ENCODE results near the gene NECAB2.

Gene NECAB2

GRCh38 chr16:84033251-84034195, 65.5 kb downstream of the NECAB2 start:
- DNase-seq (ENCODE audit: low read depth, low spot score) = no peak
- CTCF ChIA-PET = interaction anchor here (1.0 kb wide), 1 partner anchor 32 kb away, joined by 4 read pairs; no protein-coding TSS in a partner anchor
- H3K4me3 ChIP-seq (ENCODE audit: low read depth, low read length) = no peak overlapping the region
- POLR2A ChIA-PET = no interaction called here
- no peak for TF ChIP-seq CTCF (IDR thresholded peaks at IDR 0.05; ENCODE audit: insufficient read depth, low read length, missing control alignments)

- CTCF ChIA-PET = interaction anchor here (0.7 kb wide), 1 partner anchor 108 kb away, joined by 3 read pairs; no protein-coding TSS in a partner anchor
Measured at GRCh38 chr16:84034516-84034915, 66.5 kb downstream of the NECAB2 start.

GRCh38 chr16:84036131-84036530, 68.1 kb downstream of the NECAB2 start:
- no peak for DNase-seq (ENCODE audit: low read depth, low spot score)
- H3K4me3 ChIP-seq (ENCODE audit: low read depth, low read length) = no peak overlapping the region
- no peak for TF ChIP-seq CTCF (IDR thresholded peaks at IDR 0.05; ENCODE audit: insufficient read depth, low read length, missing control alignments)
- ChIA-PET POLR2A (no interaction called here), CTCF (interaction anchor here (0.9 kb wide), 1 partner anchor 8 kb away, joined by 3 read pairs; no protein-coding TSS in a partner anchor)

More at GRCh38 chr16:84034516-84034915, 66.5 kb downstream of the NECAB2 start:
- POLR2A ChIA-PET = no interaction called here
- TF ChIP-seq CTCF (IDR thresholded peaks at IDR 0.05; ENCODE audit: insufficient read depth, low read length, missing control alignments) = no peak
- no peak for DNase-seq (ENCODE audit: low read depth, low spot score)
- H3K4me3 ChIP-seq (ENCODE audit: low read depth, low read length) = no peak overlapping the region

- DNase-seq (ENCODE audit: low read depth, low spot score) = no peak
- ChIA-PET POLR2A (no interaction called here), CTCF (interaction anchor here (2.8 kb wide), 1 partner anchor 29 kb away, joined by 8 read pairs; no protein-coding TSS in a partner anchor)
- H3K4me3 ChIP-seq (ENCODE audit: low read depth, low read length) = no peak overlapping the region
- no peak for TF ChIP-seq CTCF (IDR thresholded peaks at IDR 0.05; ENCODE audit: insufficient read depth, low read length, missing control alignments)
Measured at GRCh38 chr16:84036982-84037425, 69.0 kb downstream of the NECAB2 start.

GRCh38 chr16:84038469-84038868, 70.4 kb downstream of the NECAB2 start:
- DNase-seq (ENCODE audit: low read depth, low spot score) = no peak
- ChIA-PET POLR2A (no interaction called here), CTCF (interaction anchor here (1.6 to 6.9 kb wide), 3 partner anchors 27 to 112 kb away, joined by 4 to 33 read pairs (median 8); no protein-coding TSS in a partner anchor)
- H3K4me3 ChIP-seq (ENCODE audit: low read depth, low read length) = no peak overlapping the region
- no peak for TF ChIP-seq CTCF (IDR thresholded peaks at IDR 0.05; ENCODE audit: insufficient read depth, low read length, missing control alignments)

GRCh38 chr16:84039696-84040095, 71.7 kb downstream of the NECAB2 start:
- ChIA-PET POLR2A (no interaction called here), CTCF (interaction anchor here (1.6 to 6.9 kb wide), 4 partner anchors 22 to 113 kb away, joined by 4 to 33 read pairs (median 8); no protein-coding TSS in a partner anchor)
- H3K4me3 ChIP-seq (ENCODE audit: low read depth, low read length) = no peak overlapping the region
- no peak for DNase-seq (ENCODE audit: low read depth, low spot score)
- TF ChIP-seq CTCF (IDR thresholded peaks at IDR 0.05; ENCODE audit: insufficient read depth, low read length, missing control alignments) = no peak
